Cardiac fibroblast (primary cell): Measurements from ENCODE around the gene GHDC.

ENCODE experiments used
- DNase-seq, 2 donors: peaks; one replicate each; pipeline versions ENCODE4 v3.0.0 to v3.0.0-alpha.2; 2010; ENCODE audit warnings: low read depth in 2 of 2
- H3K4me3 ChIP-seq, 2 donors: replicated peaks in 1 of 2; 1 replicate in 1 of 2; 2 replicates in 1 of 2; pipeline ENCODE4 v1.5.1; 2011; ENCODE audit warnings: low read depth in 2 of 2, low read length in 2 of 2, mild to moderate bottlenecking in 2 of 2, moderate library complexity in 1 of 2
- TF ChIP-seq, protein P1 (sequence below): IDR thresholded peaks from one replicate; pipeline ENCODE4 v1.5.1; 2011; ENCODE audit warnings: low read depth, mild to moderate bottlenecking, low read length, inconsistent platforms

Gene GHDC

GRCh38 chr17:42179335-42179734 is 15.0 kb downstream of the GHDC start:
- TF ChIP-seq, protein P1, sequence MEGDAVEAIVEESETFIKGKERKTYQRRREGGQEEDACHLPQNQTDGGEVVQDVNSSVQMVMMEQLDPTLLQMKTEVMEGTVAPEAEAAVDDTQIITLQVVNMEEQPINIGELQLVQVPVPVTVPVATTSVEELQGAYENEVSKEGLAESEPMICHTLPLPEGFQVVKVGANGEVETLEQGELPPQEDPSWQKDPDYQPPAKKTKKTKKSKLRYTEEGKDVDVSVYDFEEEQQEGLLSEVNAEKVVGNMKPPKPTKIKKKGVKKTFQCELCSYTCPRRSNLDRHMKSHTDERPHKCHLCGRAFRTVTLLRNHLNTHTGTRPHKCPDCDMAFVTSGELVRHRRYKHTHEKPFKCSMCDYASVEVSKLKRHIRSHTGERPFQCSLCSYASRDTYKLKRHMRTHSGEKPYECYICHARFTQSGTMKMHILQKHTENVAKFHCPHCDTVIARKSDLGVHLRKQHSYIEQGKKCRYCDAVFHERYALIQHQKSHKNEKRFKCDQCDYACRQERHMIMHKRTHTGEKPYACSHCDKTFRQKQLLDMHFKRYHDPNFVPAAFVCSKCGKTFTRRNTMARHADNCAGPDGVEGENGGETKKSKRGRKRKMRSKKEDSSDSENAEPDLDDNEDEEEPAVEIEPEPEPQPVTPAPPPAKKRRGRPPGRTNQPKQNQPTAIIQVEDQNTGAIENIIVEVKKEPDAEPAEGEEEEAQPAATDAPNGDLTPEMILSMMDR, result no peak
- no peak overlapping the region for H3K4me3 ChIP-seq
- DNase-seq, result no peak

GRCh38 chr17:42178817-42179216 is 15.5 kb downstream of the GHDC start:
- DNase-seq, result no peak
- H3K4me3 ChIP-seq, result no peak overlapping the region
- TF ChIP-seq, protein P1, result no peak

DNA sequence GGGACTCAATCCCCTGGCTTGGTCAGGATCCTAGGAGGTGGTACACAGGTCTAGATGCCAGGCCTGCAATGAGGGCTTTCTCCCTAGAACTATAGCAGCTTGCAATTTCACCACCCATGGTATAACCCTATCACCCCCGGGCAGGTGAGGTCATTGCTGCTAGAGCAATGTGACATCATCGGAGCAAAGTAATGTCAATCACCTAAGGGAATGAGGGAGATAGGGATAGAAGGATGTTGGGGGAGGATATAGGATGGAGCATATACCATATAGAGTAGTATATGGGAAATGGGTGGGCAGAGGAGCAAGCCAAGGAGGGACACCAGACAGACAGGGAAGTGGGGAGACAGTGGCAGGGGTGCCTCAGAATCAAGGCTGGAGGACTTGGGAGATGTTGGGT is 16.6 kb downstream of the GHDC start:
- no peak overlapping the region for H3K4me3 ChIP-seq
- TF ChIP-seq, protein P1, result no peak
- no peak for DNase-seq

GRCh38 chr17:42174126-42174783 is 20.0 kb downstream of the GHDC start:
- TF ChIP-seq, protein P1, result no peak
- no peak for DNase-seq
- H3K4me3 ChIP-seq, result no peak overlapping the region

DNA sequence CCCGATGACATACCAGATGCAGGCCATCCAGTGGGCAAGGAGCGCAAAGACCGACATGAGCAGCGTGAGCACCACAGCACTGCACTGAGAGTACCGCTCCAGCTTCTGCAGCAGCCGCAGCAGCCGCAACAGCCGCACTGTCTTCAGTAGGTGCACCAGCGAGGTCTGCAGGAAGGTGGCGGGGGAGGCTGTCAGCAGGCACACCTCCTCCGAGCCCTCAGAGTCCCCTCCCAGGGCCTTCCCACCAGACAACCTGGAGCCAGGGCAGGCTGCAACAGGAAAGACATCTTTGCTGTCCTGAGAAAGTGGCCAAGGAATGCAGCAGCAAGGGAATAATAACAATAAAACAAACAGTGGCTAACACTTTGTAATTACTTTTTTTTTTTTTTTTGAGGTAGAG is 22.5 kb downstream of the GHDC start:
- TF ChIP-seq, protein P1, result no peak
- no peak overlapping the region for H3K4me3 ChIP-seq
- no peak for DNase-seq

- TF ChIP-seq, protein P1, result no peak
- no peak overlapping the region for H3K4me3 ChIP-seq
- DNase-seq, result no peak
Measured at GRCh38 chr17:42169351-42169750, 24.9 kb downstream of the GHDC start.

- no peak overlapping the region for H3K4me3 ChIP-seq
- no peak for DNase-seq
- TF ChIP-seq, protein P1, result no peak
Measured at GRCh38 chr17:42167807-42168206, 26.5 kb downstream of the GHDC start.
